Glutamatergic neuron (in vitro differentiated cells): ENCODE data around the gene WFIKKN2. TPM values are rescaled to one million over a fixed set of nuclear protein-coding genes. Genes with fewer than 3 reads are reported as not detected.
A peak's percentile ranks its signal among the peaks of the same experiment; 100 is the strongest.

ENCODE experiments used
- DNase-seq: peaks from one replicate; pipeline ENCODE4 v3.0.0; 2022
- H3K27ac Mint-ChIP-seq: one replicate; pipeline ENCODE4 v1.8.0; 2020; ENCODE audit warnings: mild to moderate bottlenecking, mixed read lengths, inconsistent platforms; ENCODE audit not compliant: unreplicated experiment
- H3K27me3 Mint-ChIP-seq: one replicate; pipeline ENCODE4 v1.8.0; 2020; ENCODE audit warnings: mild to moderate bottlenecking, moderate library complexity, mixed read lengths, inconsistent platforms; ENCODE audit not compliant: unreplicated experiment
- H3K36me3 Mint-ChIP-seq: one replicate; pipeline ENCODE4 v1.8.0; 2020; ENCODE audit warnings: mild to moderate bottlenecking, mixed read lengths, inconsistent platforms; ENCODE audit not compliant: unreplicated experiment
- H3K4me1 Mint-ChIP-seq: one replicate; pipeline ENCODE4 v1.8.0; 2020; ENCODE audit warnings: mild to moderate bottlenecking, low read depth, mixed read lengths, inconsistent platforms; ENCODE audit not compliant: unreplicated experiment
- H3K4me3 Mint-ChIP-seq: one replicate; pipeline ENCODE4 v1.8.0; 2020; ENCODE audit warnings: mild to moderate bottlenecking, mixed read lengths, inconsistent platforms; ENCODE audit not compliant: unreplicated experiment
- H3K9me3 Mint-ChIP-seq: one replicate; pipeline ENCODE4 v1.8.0; 2020; ENCODE audit warnings: mild to moderate bottlenecking, moderate library complexity, mixed read lengths, inconsistent platforms; ENCODE audit not compliant: unreplicated experiment
- total RNA-seq: library from RNA; stranded (reverse); fragmentation: NEBNext Ultra II Directional; extraction: Animal tissue kit (Norgen Biotek cat#: 25700); gene quantifications from one replicate; pipeline ENCODE4 v1.2.1, GENCODE V29; 2021; ENCODE audit not compliant: unreplicated experiment
- TF ChIP-seq, protein P1 (sequence below): fragments of 200-600 bp; sonication (generic); IDR thresholded peaks from one replicate; pipeline ENCODE4 v1.5.0; 2021; ENCODE audit not compliant: partially characterized antibody, unreplicated experiment

The WFIKKN2 gene
- total RNA-seq, 1 donor from 2014 or later = 3.5 TPM

DNA sequence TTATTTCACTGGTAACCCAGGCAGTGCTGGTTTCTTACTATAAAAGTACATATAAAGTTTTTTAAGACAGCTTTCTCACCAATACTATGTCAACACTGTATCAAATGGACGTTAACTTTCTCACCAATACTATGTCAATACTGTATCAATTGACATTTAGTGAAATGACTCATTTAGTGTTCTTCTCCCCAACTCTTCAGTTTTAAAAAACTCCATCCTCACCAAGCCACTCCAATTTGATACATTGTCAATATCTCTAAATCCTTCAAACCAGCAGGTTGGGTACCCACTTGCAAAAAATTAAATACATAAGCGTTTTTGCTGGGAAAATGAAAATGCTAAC, 25.9 kb downstream of the WFIKKN2 start:
- Mint-ChIP-seq H3K4me1 (peaks cover 15% of the 10 kb centered on the region), H3K36me3 (no peaks in the 10 kb centered on the region), H3K27ac (no peak overlapping the region), H3K27me3 (peaks cover 13% of the 10 kb centered on the region), H3K9me3 (peaks cover 17% of the 10 kb centered on the region), H3K4me3 (no peak overlapping the region)
- no peak for DNase-seq
- TF ChIP-seq, protein P1, sequence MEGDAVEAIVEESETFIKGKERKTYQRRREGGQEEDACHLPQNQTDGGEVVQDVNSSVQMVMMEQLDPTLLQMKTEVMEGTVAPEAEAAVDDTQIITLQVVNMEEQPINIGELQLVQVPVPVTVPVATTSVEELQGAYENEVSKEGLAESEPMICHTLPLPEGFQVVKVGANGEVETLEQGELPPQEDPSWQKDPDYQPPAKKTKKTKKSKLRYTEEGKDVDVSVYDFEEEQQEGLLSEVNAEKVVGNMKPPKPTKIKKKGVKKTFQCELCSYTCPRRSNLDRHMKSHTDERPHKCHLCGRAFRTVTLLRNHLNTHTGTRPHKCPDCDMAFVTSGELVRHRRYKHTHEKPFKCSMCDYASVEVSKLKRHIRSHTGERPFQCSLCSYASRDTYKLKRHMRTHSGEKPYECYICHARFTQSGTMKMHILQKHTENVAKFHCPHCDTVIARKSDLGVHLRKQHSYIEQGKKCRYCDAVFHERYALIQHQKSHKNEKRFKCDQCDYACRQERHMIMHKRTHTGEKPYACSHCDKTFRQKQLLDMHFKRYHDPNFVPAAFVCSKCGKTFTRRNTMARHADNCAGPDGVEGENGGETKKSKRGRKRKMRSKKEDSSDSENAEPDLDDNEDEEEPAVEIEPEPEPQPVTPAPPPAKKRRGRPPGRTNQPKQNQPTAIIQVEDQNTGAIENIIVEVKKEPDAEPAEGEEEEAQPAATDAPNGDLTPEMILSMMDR = no peak

DNA sequence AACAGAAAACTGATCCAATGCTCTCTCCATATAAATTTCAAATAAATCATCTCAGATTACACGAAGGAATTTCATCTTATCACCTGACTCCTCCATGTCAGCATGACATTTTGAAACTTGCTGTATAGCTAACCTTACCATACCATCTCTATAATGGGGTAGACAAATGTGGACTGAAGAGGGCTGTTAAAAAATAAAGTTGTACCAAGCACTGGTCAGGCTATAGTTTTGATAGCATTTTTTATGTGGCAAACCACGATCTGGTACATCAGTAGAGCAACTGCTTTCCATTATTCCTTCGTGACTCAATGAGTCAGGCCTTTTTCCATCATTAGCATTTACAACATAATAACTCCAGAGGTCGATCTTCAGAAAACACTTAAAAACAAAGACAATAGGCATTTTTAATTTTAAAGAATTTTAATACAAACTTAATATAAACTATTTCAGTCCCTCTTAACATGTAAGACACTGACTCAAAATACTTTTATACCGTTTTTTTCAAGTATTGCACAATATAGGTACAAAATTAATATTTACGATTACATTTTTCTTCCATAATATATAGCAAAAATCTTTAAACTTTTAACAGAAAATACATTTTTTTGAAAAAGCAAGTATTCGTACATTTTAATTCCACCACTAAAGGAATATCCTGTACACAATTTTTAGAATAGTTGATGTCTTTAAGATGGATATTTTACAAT, 26.6 kb downstream of the WFIKKN2 start:
- peaks cover 15% of the 10 kb centered on the region for H3K4me1 Mint-ChIP-seq
- peak overlapping the region; percentile 72 for H3K4me3 Mint-ChIP-seq
- DNase-seq = no peak
- no peak overlapping the region for H3K27ac Mint-ChIP-seq
- H3K9me3 Mint-ChIP-seq = peaks cover 20% of the 10 kb centered on the region
- H3K27me3 Mint-ChIP-seq = peaks cover 13% of the 10 kb centered on the region
- TF ChIP-seq, protein P1 = no peak
- no peaks in the 10 kb centered on the region for H3K36me3 Mint-ChIP-seq

DNA sequence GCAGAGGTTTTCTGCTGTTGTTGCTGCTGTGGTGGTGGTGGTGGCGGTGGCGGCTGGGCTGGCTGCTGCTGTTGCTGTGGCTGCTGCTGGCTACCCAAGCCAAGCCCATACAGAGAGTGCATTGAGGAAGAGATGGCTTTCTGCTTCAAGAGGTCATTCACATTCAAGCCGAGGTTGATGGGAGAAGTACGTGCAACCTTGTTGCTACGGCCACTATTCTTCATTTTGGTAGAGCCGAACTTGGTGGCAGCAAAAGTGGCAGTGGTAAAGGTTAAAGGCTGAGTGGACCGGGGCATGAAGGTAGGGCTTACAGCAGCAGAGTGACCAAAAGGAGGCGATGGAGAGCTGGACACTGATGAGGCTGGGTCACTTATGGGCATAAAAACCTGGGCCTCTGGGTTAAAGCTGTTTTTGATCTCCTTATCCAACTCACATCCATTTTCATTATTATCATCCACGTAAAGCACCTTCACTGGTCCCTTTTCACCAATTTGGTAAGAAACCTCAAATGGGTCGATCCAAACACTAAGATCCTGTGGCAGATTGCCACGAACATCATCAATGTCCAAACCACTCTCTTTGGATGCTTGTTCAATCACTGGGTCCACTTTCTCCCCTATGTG, 27.9 kb downstream of the WFIKKN2 start:
- DNase-seq = peak; percentile 77
- TF ChIP-seq, protein P1 = peak; percentile 53
- Mint-ChIP-seq H3K27ac (peak overlapping the region; percentile 99), H3K4me1 (peaks cover 22% of the 10 kb centered on the region), H3K27me3 (peaks cover 21% of the 10 kb centered on the region), H3K9me3 (peaks cover 27% of the 10 kb centered on the region), H3K4me3 (peak overlapping the region; percentile 98), H3K36me3 (no peaks in the 10 kb centered on the region)

DNA sequence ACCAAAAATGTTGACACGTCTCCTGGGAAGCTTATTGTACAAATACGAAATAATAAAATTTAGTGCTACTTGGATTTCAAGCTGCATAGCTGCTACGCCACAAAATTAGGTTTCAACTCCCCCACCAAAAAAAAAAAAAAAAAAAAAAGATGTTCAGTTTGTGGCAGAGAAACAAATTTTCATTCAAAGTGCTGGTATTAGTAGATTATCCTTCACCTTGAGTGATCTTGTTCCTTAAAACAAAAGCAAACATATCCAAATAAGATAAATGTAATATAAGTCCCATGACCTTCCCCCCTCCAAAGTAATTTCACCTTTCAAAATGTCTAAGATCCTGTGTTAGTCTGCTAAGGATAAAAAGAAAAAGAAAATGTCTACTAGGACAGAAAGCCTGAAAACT, 28.5 kb downstream of the WFIKKN2 start:
- DNase-seq = no peak
- TF ChIP-seq, protein P1 = no peak
- no peaks in the 10 kb centered on the region for H3K36me3 Mint-ChIP-seq
- peaks cover 21% of the 10 kb centered on the region for H3K27me3 Mint-ChIP-seq
- peak overlapping the region; percentile 99 for H3K27ac Mint-ChIP-seq
- H3K4me1 Mint-ChIP-seq = peaks cover 26% of the 10 kb centered on the region
- H3K4me3 Mint-ChIP-seq = peak overlapping the region; percentile 98
- H3K9me3 Mint-ChIP-seq = peaks cover 27% of the 10 kb centered on the region

DNA sequence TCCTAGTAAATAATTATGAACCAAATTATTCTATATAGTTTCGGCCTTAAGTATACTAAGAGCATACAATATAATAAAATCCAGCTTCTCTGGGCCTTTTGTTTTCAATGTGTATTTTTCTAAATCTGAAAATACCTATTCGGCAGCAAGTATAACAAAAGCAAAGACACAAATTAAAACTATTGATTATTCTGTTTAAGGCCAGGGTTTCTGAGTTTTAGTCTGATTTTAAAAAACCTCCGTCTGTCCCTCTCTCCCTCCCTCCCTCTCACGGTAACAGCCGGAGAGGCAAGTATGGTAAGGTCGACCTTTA, 29.3 kb downstream of the WFIKKN2 start:
- Mint-ChIP-seq H3K27me3 (peaks cover 21% of the 10 kb centered on the region), H3K27ac (peak overlapping the region; percentile 99), H3K9me3 (peaks cover 27% of the 10 kb centered on the region), H3K36me3 (no peaks in the 10 kb centered on the region), H3K4me1 (peaks cover 26% of the 10 kb centered on the region), H3K4me3 (peak overlapping the region; percentile 98)
- TF ChIP-seq, protein P1 = no peak
- DNase-seq = no peak
